Keratinocyte (primary cell): ENCODE measurements around the gene MMEL1. TPM values are rescaled to one million over a fixed set of nuclear protein-coding genes. Genes with fewer than 3 reads are reported as not detected.

Experiments
- DNase-seq: peaks from one replicate; pipeline ENCODE4 v3.0.0-alpha.2; 2011; ENCODE audit warnings: low read depth, missing footprints, low spot score
- FAIRE-seq: peaks from 2 replicates; lab custom pipeline; 2011; peaks lifted over from hg19 to GRCh38; lab: Jason Lieb, UNC
- H2AFZ ChIP-seq: 2 replicates; pipeline ENCODE4 v1.6.0; 2012; ENCODE audit warnings: low read length, control low read depth, inconsistent platforms; ENCODE audit not compliant: control insufficient read depth
- H3K27ac ChIP-seq: 2 replicates; pipeline ENCODE4 v1.5.1; 2011; ENCODE audit warnings: low read length; ENCODE audit not compliant: control insufficient read depth, insufficient read depth
- H3K27me3 ChIP-seq: 3 replicates; pipeline ENCODE4 v1.6.0; 2011; ENCODE audit warnings: low read length; ENCODE audit not compliant: control insufficient read depth, insufficient read depth; ENCODE audit errors: extremely low read depth
- H3K36me3 ChIP-seq, 2 experiments: 2 replicates in 1 of 2; 3 replicates in 1 of 2; pipeline ENCODE4 v1.5.1; 2011; ENCODE audit warnings: low read length in 2 of 2, mild to moderate bottlenecking in 1 of 2; ENCODE audit not compliant: control insufficient read depth in 2 of 2, insufficient read depth in 2 of 2; ENCODE audit errors: extremely low read depth in 1 of 2
- H3K4me1 ChIP-seq: 3 replicates; pipeline ENCODE4 v1.5.1; 2011; ENCODE audit warnings: low read length; ENCODE audit not compliant: control insufficient read depth, insufficient read depth; ENCODE audit errors: extremely low read depth
- H3K4me2 ChIP-seq: 3 replicates; pipeline ENCODE4 v1.6.0; 2011; ENCODE audit warnings: low read depth, low read length; ENCODE audit not compliant: control insufficient read depth, insufficient read depth; ENCODE audit errors: extremely low read depth
- H3K4me3 ChIP-seq, 3 experiments: fragments of 200-600 bp in 1 of 3; sonication (generic) in 1 of 3; 2 replicates in 2 of 3; 3 replicates in 1 of 3; pipeline ENCODE4 v1.5.1; 2011 to 2016; ENCODE audit warnings: low read length in 3 of 3, mild to moderate bottlenecking in 3 of 3, control low read depth in 2 of 3, inconsistent platforms in 1 of 3, low read depth in 1 of 3, mixed read lengths in 1 of 3, mixed run types in 1 of 3, moderate library complexity in 1 of 3; ENCODE audit not compliant: control insufficient read depth in 2 of 3, insufficient read depth in 2 of 3; ENCODE audit errors: extremely low read depth in 1 of 3
- H3K79me2 ChIP-seq: 2 replicates; pipeline ENCODE4 v1.6.0; 2012; ENCODE audit warnings: low read length; ENCODE audit not compliant: control insufficient read depth, insufficient read depth
- H3K9ac ChIP-seq: 3 replicates; pipeline ENCODE4 v1.6.0; 2011; ENCODE audit warnings: low read length; ENCODE audit not compliant: control insufficient read depth, insufficient read depth; ENCODE audit errors: extremely low read depth
- H3K9me1 ChIP-seq: 3 replicates; pipeline ENCODE4 v1.6.0; 2011; ENCODE audit warnings: low read length; ENCODE audit not compliant: control insufficient read depth, insufficient read depth; ENCODE audit errors: extremely low read depth
- H3K9me3 ChIP-seq: 2 replicates; pipeline ENCODE4 v1.5.1; 2012; ENCODE audit warnings: low read depth, low read length; ENCODE audit not compliant: control insufficient read depth
- H4K20me1 ChIP-seq: 3 replicates; pipeline ENCODE4 v1.6.0; 2011; ENCODE audit warnings: low read length; ENCODE audit not compliant: control insufficient read depth, insufficient read depth; ENCODE audit errors: extremely low read depth
- EZH2 ChIP-seq: IDR thresholded peaks from one replicate; pipeline ENCODE4 v1.6.1; 2012; ENCODE audit warnings: inconsistent platforms, mild to moderate bottlenecking, low read length, moderate library complexity
- dilution Hi-C: fragments of 300-500 bp; cut with MboI; formaldehyde crosslinking; loops from one replicate; pipeline ENCODE4 v1.7.0; 2020; ENCODE audit warnings: low sequenced_read_pairs; ENCODE audit not compliant: extremely low pct_ligation_motif_present
- polyA plus RNA-seq, 5 experiments: library from polyadenylated mRNA; depleted of rRNA in 3 of 5; stranded (reverse) in 3 of 5; stranded (forward) in 1 of 5; unstranded in 1 of 5; fragments of >200 nt; gene quantifications; 1 replicate in 1 of 5; 2 replicates in 3 of 5; 3 replicates in 1 of 5; pipeline versions ENCODE4 v1.2.1 to v1.2.3, GENCODE V29; 2011 to 2012; ENCODE audit warnings: missing spikeins in 2 of 5, low read depth in 1 of 5, low replicate concordance in 1 of 5
- TF ChIP-seq, protein P1 (sequence below), 3 experiments: IDR thresholded peaks in 1 of 3; conservative IDR thresholded peaks in 1 of 3; optimal IDR thresholded peaks in 1 of 3; 2 replicates in 2 of 3; 3 replicates in 1 of 3; pipeline versions ENCODE3 to v1.5.1; 2011; ENCODE audit warnings: low read length in 3 of 3, mild to moderate bottlenecking in 3 of 3, moderate library complexity in 2 of 3, control low read depth in 1 of 3, inconsistent platforms in 1 of 3; ENCODE audit not compliant: insufficient read depth in 2 of 3; ENCODE audit errors: extremely low read depth in 1 of 3

MMEL1 gene
- polyA plus RNA-seq, 1 donor (not counting 4 experiments of a cell fraction or from before 2014, with no cell fraction given): not detected

- no peaks in the 10 kb centered on the region for H4K20me1 ChIP-seq
- H3K79me2 ChIP-seq: no peaks in the 10 kb centered on the region
- no peaks in the 10 kb centered on the region for H3K9me3 ChIP-seq
- no peaks in the 10 kb centered on the region for H3K9me1 ChIP-seq
- no peak for TF ChIP-seq EZH2
- TF ChIP-seq, protein P1, sequence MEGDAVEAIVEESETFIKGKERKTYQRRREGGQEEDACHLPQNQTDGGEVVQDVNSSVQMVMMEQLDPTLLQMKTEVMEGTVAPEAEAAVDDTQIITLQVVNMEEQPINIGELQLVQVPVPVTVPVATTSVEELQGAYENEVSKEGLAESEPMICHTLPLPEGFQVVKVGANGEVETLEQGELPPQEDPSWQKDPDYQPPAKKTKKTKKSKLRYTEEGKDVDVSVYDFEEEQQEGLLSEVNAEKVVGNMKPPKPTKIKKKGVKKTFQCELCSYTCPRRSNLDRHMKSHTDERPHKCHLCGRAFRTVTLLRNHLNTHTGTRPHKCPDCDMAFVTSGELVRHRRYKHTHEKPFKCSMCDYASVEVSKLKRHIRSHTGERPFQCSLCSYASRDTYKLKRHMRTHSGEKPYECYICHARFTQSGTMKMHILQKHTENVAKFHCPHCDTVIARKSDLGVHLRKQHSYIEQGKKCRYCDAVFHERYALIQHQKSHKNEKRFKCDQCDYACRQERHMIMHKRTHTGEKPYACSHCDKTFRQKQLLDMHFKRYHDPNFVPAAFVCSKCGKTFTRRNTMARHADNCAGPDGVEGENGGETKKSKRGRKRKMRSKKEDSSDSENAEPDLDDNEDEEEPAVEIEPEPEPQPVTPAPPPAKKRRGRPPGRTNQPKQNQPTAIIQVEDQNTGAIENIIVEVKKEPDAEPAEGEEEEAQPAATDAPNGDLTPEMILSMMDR (optimal IDR thresholded peaks at IDR 0.05 in 1 of 3, IDR thresholded peaks at IDR 0.05 in 1 of 3, conservative IDR thresholded peaks at IDR 0.05 in 1 of 3; ENCODE audit: extremely low read depth in 1 of 3, insufficient read depth in 2 of 3, low read length in 3 of 3): no peak
- dilution Hi-C loops: no loop called here
- no peak overlapping the region for H3K9ac ChIP-seq
- FAIRE-seq (no peak), DNase-seq (no peak)
- H3K4me2 ChIP-seq: no peak overlapping the region
- H3K4me3 ChIP-seq: no peak overlapping the region
- no peak overlapping the region for H3K27ac ChIP-seq
- H3K36me3 ChIP-seq: no peaks in the 10 kb centered on the region
- H3K27me3 ChIP-seq: peaks cover 21% of the 10 kb centered on the region
- peaks cover 3% of the 10 kb centered on the region for H3K4me1 ChIP-seq
- no peak overlapping the region for H2AFZ ChIP-seq
Observed at GRCh38 chr1:2561446-2561845, 71.4 kb downstream of the MMEL1 start.

- H3K36me3 ChIP-seq: no peaks in the 10 kb centered on the region
- FAIRE-seq (no peak), DNase-seq (no peak)
- dilution Hi-C loops: no loop called here
- no peaks in the 10 kb centered on the region for H3K79me2 ChIP-seq
- no peak overlapping the region for H3K9ac ChIP-seq
- H2AFZ ChIP-seq: no peak overlapping the region
- no peaks in the 10 kb centered on the region for H4K20me1 ChIP-seq
- H3K27ac ChIP-seq: no peak overlapping the region
- no peak for TF ChIP-seq EZH2
- TF ChIP-seq, protein P1 (optimal IDR thresholded peaks at IDR 0.05 in 1 of 3, IDR thresholded peaks at IDR 0.05 in 1 of 3, conservative IDR thresholded peaks at IDR 0.05 in 1 of 3; ENCODE audit: extremely low read depth in 1 of 3, insufficient read depth in 2 of 3, low read length in 3 of 3): no peak
- peaks cover 9% of the 10 kb centered on the region for H3K4me1 ChIP-seq
- no peak overlapping the region for H3K4me3 ChIP-seq
- H3K9me3 ChIP-seq: no peaks in the 10 kb centered on the region
- H3K4me2 ChIP-seq: no peak overlapping the region
- no peaks in the 10 kb centered on the region for H3K9me1 ChIP-seq
- peaks cover 13% of the 10 kb centered on the region for H3K27me3 ChIP-seq
Observed at GRCh38 chr1:2560299-2561073, 72.3 kb downstream of the MMEL1 start.
